ENCODE results near the gene CASS4. TPM values are rescaled to one million over a fixed set of nuclear protein-coding genes. Genes with fewer than 3 reads are reported as not detected.

The CASS4 gene
- total and polyA plus RNA-seq, 9 of the 15 experiments (the other 6 are each of a cell fraction or from before 2014, with no cell fraction given) = 8.1 to 53.8 (median 26.7) TPM

GRCh38 chr20:56429502-56429901, 17.4 kb downstream of the CASS4 start (continued):
- TF ChIP-seq DLX4 (CRISPR knock-in tag; IDR thresholded peaks at IDR 0.05) (no peak), ESRRB (CRISPR knock-in tag; IDR thresholded peaks at IDR 0.05; ENCODE audit: borderline replicate concordance) (no peak), MYNN (IDR thresholded peaks at IDR 0.05) (no peak), MYNN (CRISPR knock-in tag; IDR thresholded peaks at IDR 0.05) (no peak), SP2 (IDR thresholded peaks at IDR 0.05; ENCODE audit: extremely low read depth, low read depth, low read length, poor library complexity, severe bottlenecking) (no peak), DPF2 (IDR thresholded peaks at IDR 0.05) (peak; percentile 95), ILK (tag; IDR thresholded peaks at IDR 0.05; ENCODE audit: borderline replicate concordance, low read depth) (no peak), ZNF639 (CRISPR knock-in tag; conservative IDR thresholded peaks at IDR 0.05 in 1 of 2, IDR thresholded peaks at IDR 0.05 in 1 of 2) (no peak), ZNF696 (CRISPR knock-in tag; conservative IDR thresholded peaks at IDR 0.05) (no peak), PYGO2 (tag; IDR thresholded peaks at IDR 0.05) (no peak), JUND (IDR thresholded peaks at IDR 0.05; ENCODE audit: borderline replicate concordance, low read depth, low read length) (peak; percentile 55; the same call in 1 of the 2 replicates), JUND (tag; IDR thresholded peaks at IDR 0.05; ENCODE audit: borderline replicate concordance, low read depth, low read length) (peak; percentile 28; the same call in 1 of the 3 replicates), CEBPZ (IDR thresholded peaks at IDR 0.05; ENCODE audit: borderline replicate concordance, low read depth, low read length) (no peak), STAT5A (IDR thresholded peaks at IDR 0.05; ENCODE audit: borderline replicate concordance, low read length) (peak; percentile 57; the same call in 1 of the 2 replicates), CHD4 (IDR thresholded peaks at IDR 0.05; ENCODE audit: insufficient read depth, insufficient replicate concordance, low read depth, low read length, poor library complexity, severe bottlenecking) (no peak), NONO (IDR thresholded peaks at IDR 0.05; ENCODE audit: low read depth in 2 of 2, low read length in 1 of 2) (no peak), BCL6 (CRISPR knock-in tag; IDR thresholded peaks at IDR 0.05) (no peak)
